Stimulated activated CD8-positive, alpha-beta memory T cell treated with anti-CD3 and anti-CD28 coated beads, Interleukin-12 subunit alpha, Interleukin-12 subunit beta, amount 100 ng/mL, for 24 hours (primary cell): ENCODE data around the gene PRKCA.
A peak's percentile ranks its signal among the peaks of the same experiment; 100 is the strongest.

Experiments
- DNase-seq: peaks from one replicate; pipeline ENCODE4 v3.0.0-alpha.2; 2020; ENCODE audit errors: extremely low read depth

Gene PRKCA

DNA sequence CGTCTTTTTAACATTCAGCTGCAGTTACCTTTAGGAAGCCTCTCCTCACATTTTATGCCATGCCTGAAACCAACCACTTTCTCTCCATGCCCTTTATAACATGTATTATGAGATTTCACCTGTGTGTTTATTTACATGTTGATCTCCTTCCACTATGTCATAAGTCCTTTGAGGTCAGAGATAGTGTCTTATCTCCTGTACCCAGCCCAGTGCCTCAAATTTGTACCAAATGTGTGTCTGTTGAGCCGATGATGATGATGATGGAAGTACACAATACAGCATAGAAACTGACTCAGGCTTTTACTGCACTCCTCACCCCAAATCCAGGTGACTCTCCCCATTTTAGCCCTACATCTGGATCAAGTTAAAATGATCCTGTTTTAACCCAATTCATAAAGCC is 353.0 kb downstream of the PRKCA start:
- no peak for DNase-seq

DNA sequence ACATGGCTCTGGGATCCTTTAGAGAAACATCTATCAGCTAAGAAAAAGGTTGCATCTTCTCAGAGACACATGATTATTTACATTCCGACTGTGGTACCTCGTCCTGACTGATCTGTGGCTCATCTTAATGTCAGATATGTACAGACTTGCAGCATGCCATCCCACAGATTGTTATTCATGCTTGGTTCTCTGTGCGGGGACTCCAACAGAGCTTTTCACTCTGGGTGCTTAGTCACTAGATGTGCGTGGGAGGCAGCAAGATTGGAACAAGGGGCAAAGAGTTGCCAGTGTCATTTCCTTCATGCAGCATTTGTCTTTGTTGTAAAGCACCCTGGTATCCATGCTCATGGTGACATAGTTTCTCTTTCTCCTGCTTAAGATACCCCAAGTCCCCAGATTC is 353.4 kb downstream of the PRKCA start:
- DNase-seq, result peak; percentile 31

DNA sequence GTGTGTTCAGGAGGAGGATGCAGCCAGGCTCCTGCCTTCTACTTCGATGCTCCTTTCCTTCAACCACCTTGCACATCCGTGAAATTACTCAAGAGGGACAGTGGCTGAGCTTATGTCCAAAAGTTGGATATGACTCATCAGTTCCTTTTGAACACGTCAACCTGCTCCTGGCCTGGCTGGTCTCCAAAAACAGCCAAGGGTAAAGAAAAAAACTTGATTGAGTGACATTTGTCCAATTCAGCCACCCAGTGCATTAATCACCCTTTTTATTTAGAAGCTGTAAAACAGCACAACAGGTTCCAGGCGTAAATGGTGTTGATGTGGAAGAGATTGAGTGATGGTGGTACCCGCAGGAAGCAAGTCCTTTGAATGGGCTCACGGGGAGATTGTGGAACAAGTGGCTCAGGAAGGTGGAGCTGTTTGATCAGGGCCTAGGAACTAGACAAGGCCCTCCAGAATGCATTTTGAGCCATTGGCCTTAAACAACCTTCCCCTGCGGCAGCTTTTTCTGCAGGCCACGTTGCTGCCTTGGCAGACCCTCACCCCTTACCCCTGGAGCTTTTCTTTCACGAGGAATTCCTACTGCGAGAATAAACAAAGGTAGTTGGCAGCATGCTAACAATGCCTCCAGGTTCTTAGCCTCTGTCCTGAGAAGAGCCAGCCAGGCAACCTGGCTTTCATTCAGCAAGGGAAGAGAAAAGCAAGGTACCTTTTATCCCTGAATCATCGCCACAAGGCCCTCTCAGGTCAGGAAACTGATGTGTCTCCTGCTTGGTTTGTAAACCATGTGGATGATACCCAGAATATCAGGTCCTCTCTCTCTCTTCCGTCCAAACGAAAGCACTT is 359.2 kb downstream of the PRKCA start:
- DNase-seq, result no peak

DNA sequence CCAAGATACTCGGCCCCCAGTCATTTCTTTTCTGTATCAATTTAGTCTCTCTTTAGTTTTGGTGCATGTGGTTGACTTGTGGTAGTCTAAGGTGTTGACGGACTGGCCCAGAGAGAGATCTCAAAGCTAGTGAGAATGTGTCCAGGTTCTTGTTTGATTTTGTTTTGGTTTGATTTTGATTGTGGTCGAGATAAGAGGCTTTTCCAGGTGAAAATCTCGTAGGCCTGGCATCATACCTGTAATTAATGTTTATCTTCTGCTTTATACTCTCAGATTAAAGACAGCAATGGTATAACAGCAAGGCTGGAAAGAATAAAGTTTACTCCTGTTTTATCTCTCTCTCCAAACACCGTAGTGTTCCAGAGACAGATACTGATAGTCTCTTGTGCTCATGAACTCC is 360.1 kb downstream of the PRKCA start:
- DNase-seq, result no peak

DNA sequence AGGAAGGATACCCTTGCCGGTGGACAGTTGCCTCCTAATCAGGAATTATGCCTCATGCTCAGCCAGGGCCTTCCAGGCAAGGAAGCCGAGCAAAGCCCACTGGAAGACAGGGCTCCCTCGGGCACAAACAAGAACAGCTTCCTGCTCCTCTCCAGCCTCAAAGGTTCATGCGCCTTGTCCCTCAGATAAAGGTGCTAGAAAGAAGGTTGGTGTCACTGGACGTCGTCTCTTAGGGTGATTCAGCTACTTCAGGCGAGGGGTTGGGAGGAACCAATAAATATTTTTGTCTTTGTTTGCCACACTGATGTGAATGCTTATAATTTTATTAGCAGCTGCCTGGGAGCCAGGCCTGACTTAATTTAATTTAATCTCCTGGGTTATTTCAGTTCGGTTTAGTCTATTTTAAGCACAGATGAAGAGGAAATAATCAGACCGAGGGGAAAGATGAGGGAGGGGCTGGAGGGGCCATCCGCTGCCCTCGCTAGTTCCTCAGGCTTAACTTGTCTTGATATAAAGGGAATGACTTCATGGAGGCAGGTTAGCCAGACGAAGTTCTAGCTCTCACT is 360.7 kb downstream of the PRKCA start:
- DNase-seq, result no peak

DNA sequence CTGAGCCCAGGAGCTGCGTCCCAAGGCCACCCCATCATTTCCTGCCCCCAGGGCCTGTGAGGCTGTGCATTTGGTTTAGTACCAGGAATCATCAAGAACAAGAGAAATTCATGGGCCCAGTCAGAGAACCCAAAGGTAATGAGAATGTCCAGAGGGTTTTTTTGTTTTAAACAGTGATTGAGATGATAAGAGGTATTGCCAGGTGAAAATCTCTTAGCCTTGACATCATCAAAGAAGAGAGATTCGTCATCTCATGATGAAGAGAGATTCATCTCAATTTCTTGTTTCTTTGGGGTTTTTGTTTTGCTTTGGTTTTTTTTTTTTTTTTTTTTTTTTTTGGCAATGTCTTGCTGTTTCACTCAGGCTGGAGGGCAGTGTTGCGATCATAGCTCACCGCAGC is 361.9 kb downstream of the PRKCA start:
- DNase-seq, result no peak

- DNase-seq, result no peak
Observed at GRCh38 chr17:66665194-66665593, 362.8 kb downstream of the PRKCA start.

- no peak for DNase-seq
Observed at GRCh38 chr17:66667090-66667489, 364.7 kb downstream of the PRKCA start.

DNA sequence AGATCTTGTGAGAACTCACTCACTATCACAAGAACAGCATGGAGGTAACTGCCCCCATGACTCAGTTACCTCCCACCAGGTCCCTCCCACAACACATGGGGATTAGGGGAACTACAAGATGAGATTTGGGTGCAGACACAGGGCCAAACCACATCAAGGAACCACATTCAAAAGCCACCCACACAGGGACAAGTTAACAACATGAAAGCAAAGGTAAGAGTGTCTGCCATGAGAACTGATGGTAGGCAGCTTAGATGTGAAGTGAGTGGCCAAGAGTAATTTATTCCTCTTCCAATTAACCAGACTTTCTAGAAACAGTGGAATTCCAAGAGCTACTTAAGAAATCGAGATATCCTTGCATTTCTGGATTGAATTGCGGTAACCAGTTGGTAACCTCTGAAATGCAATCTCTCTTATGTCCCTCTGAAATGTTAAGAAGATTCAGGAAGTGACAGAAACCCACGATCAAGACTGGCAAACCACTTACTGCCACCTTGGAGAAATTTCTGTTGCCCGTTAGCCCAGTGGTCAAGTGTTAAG is 365.1 kb downstream of the PRKCA start:
- DNase-seq, result peak; percentile 51

DNA sequence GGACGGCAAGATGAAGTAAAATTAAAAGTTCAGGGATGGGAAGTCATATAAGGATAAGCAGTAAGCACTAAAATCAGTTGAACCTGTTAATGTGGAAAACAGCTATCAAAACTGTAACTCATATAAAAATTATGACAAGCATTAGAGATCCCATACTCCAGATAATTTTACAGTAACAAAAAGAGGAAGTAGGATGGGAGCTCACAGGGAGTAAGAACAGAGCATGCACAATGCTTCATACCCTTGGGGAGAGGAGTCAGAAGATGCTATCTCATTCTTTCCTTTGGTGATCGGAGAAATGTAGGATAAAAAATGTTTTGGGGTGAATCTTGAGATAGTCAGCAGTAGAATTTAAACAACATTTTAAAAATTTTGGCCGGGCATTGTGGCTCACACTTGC is 367.8 kb downstream of the PRKCA start:
- no peak for DNase-seq

DNA sequence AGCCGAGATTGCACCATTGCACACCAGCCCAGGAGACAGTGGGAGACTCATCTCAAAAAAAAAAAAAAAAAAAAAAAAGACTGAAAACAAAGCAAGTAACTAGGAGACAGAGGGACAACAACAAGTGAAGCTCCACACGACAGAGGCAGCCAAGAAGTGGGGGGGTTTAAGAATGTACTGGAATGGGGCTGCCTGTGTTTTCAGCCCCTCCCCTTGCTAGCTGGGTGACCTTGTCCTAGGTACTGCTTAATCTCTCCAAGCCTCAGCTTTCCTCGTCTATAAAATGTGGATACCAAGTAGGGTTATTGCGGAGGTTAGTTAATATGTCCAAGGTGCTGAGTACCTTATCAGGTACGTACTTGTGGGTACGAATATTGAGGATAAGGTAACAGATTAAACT is 368.7 kb downstream of the PRKCA start:
- DNase-seq, result no peak

GRCh38 chr17:66673668-66674276 is 371.4 kb downstream of the PRKCA start:
- DNase-seq, result no peak

- DNase-seq, result no peak
Observed at GRCh38 chr17:66675273-66675990, 373.0 kb downstream of the PRKCA start.

DNA sequence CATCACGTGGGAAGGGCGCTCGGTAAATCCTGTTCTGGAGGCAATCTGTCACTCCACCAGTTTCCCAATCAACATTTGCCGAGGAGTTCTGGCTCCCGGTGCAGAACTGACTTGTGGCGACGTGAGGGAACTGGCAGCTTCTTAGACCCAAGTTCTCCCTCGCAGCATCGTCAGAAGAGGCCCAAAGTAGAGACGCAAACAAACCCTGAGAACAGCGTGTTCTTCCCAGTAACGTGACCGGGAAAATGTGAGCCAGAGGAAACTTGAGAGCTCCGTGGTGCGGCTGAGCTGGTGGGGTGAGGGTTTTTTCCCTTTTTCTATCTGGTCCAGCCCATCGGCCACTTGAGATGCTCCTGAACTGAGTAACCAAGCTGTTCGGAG is 373.6 kb downstream of the PRKCA start:
- DNase-seq, result no peak

DNA sequence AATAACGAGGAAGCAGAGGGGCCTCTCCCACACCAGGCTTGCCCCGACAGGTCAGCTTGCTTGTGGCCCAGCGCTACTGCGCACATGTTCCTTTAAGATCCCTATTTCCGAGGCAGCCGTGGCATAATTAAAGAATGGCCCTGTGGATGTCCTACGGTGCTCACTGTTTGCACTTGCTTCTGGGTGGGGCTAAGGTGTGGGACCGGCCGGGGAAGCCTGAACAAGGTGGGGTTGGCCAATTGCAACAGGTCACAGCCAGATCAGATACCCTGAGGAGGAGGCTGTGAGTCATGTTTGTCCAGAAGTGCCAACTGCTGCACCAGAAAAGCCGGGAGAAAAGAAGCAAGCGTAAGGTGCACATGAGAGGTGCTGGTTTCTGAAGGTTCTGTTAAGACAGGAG is 374.0 kb downstream of the PRKCA start:
- no peak for DNase-seq

GRCh38 chr17:66677201-66677981 is 375.0 kb downstream of the PRKCA start:
- no peak for DNase-seq

DNA sequence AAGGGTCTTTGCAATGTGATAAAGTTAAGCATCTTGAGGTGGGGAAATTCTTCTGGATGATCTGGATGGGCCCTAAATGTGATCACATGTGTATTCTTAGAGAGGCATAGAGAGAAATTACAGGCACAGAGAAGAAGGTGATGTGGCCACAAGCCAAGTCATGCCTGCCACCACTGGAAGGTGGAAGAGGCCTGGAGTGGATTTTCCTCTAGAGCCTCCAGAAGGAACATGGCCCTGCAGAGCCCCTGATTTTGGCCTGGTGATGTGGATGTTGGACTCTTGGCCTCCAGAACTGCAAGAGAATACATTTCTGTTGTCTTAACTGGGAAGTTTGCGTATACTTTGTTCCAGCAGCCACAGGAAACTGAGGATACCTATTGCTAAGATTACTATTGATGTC is 375.6 kb downstream of the PRKCA start:
- DNase-seq, result no peak

DNA sequence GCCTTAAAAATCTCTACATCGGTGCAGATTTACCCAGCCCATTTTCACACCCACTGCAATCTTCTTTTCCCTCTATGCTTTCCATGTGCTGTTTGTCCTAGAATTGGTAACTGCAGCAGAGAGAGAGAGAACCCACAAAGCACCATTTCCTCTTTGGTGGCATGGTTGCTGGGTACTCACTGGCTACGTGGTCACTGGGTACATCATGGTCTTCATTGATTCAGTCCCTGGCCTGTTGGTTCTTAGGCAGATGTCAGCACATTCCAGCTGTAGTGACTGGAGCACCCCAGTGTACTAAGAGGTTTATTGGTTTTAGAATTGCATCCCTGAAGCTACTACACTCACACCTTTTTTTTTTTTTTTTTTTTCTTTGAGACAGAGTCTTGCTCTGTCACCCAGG is 376.4 kb downstream of the PRKCA start:
- no peak for DNase-seq

DNA sequence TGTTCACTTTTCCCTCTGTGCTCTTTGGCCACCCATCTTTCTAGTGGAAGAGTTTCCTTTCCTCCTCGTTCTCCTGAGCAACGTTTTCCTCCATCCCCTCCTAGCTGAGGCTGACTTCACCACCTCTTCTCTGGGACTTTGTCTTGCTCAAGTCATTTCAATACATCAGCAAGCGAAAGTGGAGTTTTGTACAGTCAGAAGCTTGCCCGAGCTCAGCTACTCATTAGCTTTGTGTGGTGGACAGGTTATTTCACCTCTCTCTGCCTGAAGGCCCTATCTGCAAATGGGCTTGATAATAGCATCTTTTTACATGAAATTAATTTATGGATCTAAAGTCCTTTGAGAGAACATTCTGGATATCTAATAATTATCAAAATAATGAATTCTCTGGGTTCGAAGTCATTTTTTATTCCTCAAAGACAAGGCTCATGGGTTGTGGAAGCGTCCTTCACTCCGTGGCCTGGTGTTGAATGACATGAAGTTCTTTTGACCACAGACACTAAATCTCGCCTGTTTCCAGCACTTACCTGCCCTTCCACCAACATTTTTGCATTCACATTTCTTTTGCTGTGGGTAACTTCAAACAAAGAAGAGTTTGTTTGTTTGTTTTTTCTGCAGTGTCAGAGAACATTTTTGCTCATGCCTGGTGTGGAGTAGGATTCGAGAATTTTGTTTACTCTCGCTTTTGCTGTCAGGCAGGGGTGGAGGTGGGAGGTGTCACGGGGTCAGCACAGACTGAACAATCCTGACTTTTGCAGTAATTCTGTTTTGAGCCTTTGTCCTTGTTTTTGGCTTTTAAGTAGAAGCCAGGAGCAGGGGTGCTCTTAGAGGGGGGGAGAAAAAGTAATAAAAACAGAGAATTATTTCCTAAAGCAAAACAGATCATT is 377.5 kb downstream of the PRKCA start:
- DNase-seq, result no peak

- no peak for DNase-seq
Observed at GRCh38 chr17:66682283-66682682, 379.9 kb downstream of the PRKCA start.

DNA sequence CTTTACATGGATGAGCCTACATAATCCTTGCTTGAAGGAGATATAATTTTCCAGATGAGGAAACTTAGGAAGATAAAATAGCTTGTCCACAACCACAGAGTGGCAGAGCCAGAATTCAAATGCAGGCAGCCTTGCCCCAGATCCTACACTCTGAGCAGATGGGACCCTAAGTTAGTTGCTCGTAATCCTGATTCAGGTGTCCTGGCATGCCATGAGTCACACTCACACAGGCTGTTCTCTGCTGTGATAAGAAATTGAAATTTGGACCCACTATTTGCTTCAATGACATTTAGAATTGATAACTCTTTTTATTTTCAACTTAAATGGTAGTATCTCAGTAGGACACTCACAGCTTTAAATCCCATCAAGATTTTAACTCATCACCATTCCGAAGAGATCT is 381.8 kb downstream of the PRKCA start:
- DNase-seq, result no peak
